GM23338 (cell line): Measurements from ENCODE around the gene CUX1. TPM values are rescaled to one million over a fixed set of nuclear protein-coding genes. Genes with fewer than 3 reads are reported as not detected.

Source experiments
- ATAC-seq: fragments of 200-7000 bp; cut with Tn5 transposase; 3 replicates; pipeline ENCODE4 v1.9.1; 2020
- DNase-seq: peaks from one replicate; pipeline ENCODE4 v3.0.0-alpha.2; 2015; ENCODE audit warnings: low spot score
- H2AFZ ChIP-seq: fragments of 200-600 bp; sonication (generic); 2 replicates; pipeline ENCODE4 v1.8.0; 2016; ENCODE audit warnings: antibody characterized with exemption, mild to moderate bottlenecking, moderate library complexity
- H3F3A ChIP-seq: fragments of 200-600 bp; sonication (generic); replicated peaks from 2 replicates; pipeline ENCODE4 v1.8.0; 2017; ENCODE audit warnings: antibody characterized with exemption, mixed run types, low read depth
- H3K27ac ChIP-seq: fragments of 200-600 bp; sonication (generic); 2 replicates; pipeline ENCODE4 v1.6.1; 2016; ENCODE audit warnings: low read depth
- H3K27me3 ChIP-seq: fragments of 200-600 bp; sonication (generic); 2 replicates; pipeline ENCODE4 v1.8.0; 2016; ENCODE audit warnings: mild to moderate bottlenecking, mixed run types, moderate library complexity; ENCODE audit not compliant: insufficient read depth
- H3K36me3 ChIP-seq: fragments of 200-600 bp; sonication (generic); 2 replicates; pipeline ENCODE4 v1.8.0; 2016; ENCODE audit warnings: mild to moderate bottlenecking; ENCODE audit not compliant: insufficient read depth
- H3K4me1 ChIP-seq: fragments of 200-600 bp; sonication (generic); 2 replicates; pipeline ENCODE4 v1.8.0; 2016; ENCODE audit warnings: mild to moderate bottlenecking, moderate library complexity; ENCODE audit not compliant: insufficient read depth
- H3K4me2 ChIP-seq: fragments of 200-600 bp; sonication (generic); 2 replicates; pipeline ENCODE4 v1.7.1; 2017; ENCODE audit warnings: mixed run types
- H3K4me3 ChIP-seq: fragments of 200-600 bp; sonication (generic); 2 replicates; pipeline ENCODE4 v1.6.1; 2016; ENCODE audit warnings: mixed run types
- H3K79me2 ChIP-seq: fragments of 200-600 bp; sonication (generic); replicated peaks from 2 replicates; pipeline ENCODE4 v1.8.0; 2017; ENCODE audit warnings: mild to moderate bottlenecking; ENCODE audit not compliant: insufficient read depth
- H3K9me2 ChIP-seq: fragments of 200-600 bp; sonication (generic); 2 replicates; pipeline ENCODE4 v1.8.0; 2017; ENCODE audit not compliant: insufficient read depth
- H4K20me1 ChIP-seq: fragments of 200-600 bp; sonication (generic); replicated peaks from 2 replicates; pipeline ENCODE4 v1.8.0; 2017; ENCODE audit warnings: mild to moderate bottlenecking; ENCODE audit not compliant: insufficient read depth
- H3K27ac Mint-ChIP-seq: 2 replicates; pipeline ENCODE4 v1.8.0; 2020; ENCODE audit warnings: inconsistent platforms, mild to moderate bottlenecking, moderate library complexity, mixed read lengths
- H3K27me3 Mint-ChIP-seq: 3 replicates; pipeline ENCODE4 v1.8.0; 2022; ENCODE audit warnings: low read depth, mild to moderate bottlenecking, moderate library complexity, mixed read lengths, inconsistent platforms; ENCODE audit not compliant: insufficient read depth, poor library complexity
- H3K36me3 Mint-ChIP-seq: 3 replicates; pipeline ENCODE4 v1.8.0; 2021; ENCODE audit warnings: low read depth, mild to moderate bottlenecking, inconsistent platforms, moderate library complexity, mixed read lengths
- H3K4me1 Mint-ChIP-seq: 3 replicates; pipeline ENCODE4 v1.8.0; 2020; ENCODE audit warnings: mild to moderate bottlenecking, inconsistent platforms, mixed read lengths
- H3K4me3 Mint-ChIP-seq: 3 replicates; pipeline ENCODE4 v1.8.0; 2021; ENCODE audit warnings: moderate library complexity, mild to moderate bottlenecking, inconsistent platforms, mixed read lengths
- H3K9me3 Mint-ChIP-seq: 3 replicates; pipeline ENCODE4 v1.8.0; 2020; ENCODE audit warnings: moderate library complexity, mild to moderate bottlenecking, inconsistent platforms, mixed read lengths
- CREB1 ChIP-seq: fragments of 250-450 bp; sonication (Bioruptor Pico); IDR thresholded peaks from 2 replicates; pipeline ENCODE4 v1.5.0; 2020; ENCODE audit warnings: low read depth, mild to moderate bottlenecking, moderate library complexity
- EZH2phosphoT487 ChIP-seq: fragments of 200-600 bp; sonication (generic); IDR thresholded peaks from one replicate; pipeline ENCODE4 v1.8.1; 2018; ENCODE audit warnings: antibody characterized with exemption; ENCODE audit not compliant: unreplicated experiment
- JUNB ChIP-seq: IDR thresholded peaks from one replicate; pipeline ENCODE4 v1.6.1; 2016; ENCODE audit warnings: antibody characterized with exemption; ENCODE audit not compliant: unreplicated experiment
- NANOG ChIP-seq: IDR thresholded peaks from 2 replicates; pipeline ENCODE4 v1.6.1; 2016; ENCODE audit warnings: antibody characterized with exemption, borderline replicate concordance
- POLR2AphosphoS5 ChIP-seq: IDR thresholded peaks from 2 replicates; pipeline ENCODE4 v1.6.1; 2016; ENCODE audit warnings: antibody characterized with exemption, low read depth
- STAT1 ChIP-seq: IDR thresholded peaks from one replicate; pipeline ENCODE4 v1.6.1; 2016; ENCODE audit warnings: antibody characterized with exemption; ENCODE audit not compliant: unreplicated experiment
- ZNF331 ChIP-seq: fragments of 250-450 bp; sonication (Bioruptor Pico); IDR thresholded peaks from 2 replicates; pipeline ENCODE4 v1.5.0; 2020; ENCODE audit warnings: low read depth, mild to moderate bottlenecking, moderate library complexity
- polyA plus RNA-seq: library from polyadenylated mRNA; unstranded; fragments of >200 nt; fragmentation: Nextera tagmentation; extraction: Ambion mirVana; gene quantifications from 2 replicates; pipeline ENCODE4 v1.2.1, GENCODE V29; 2016
- total RNA-seq: library from RNA; depleted of rRNA; stranded (reverse); fragments of >200 nt; shearing (Covaris generic); gene quantifications from 2 replicates; pipeline ENCODE4 v1.2.3, GENCODE V29; 2014
- TF ChIP-seq, protein P1 (sequence below), 2 experiments: fragments of 200-600 bp in 1 of 2; sonication (generic) in 1 of 2; conservative IDR thresholded peaks; 2 replicates each; pipeline versions ENCODE4 v1.5.1 to v1.6.1; 2016 to 2017; ENCODE audit warnings: antibody characterized with exemption in 2 of 2, low read depth in 2 of 2, mild to moderate bottlenecking in 2 of 2, moderate library complexity in 1 of 2
- TF ChIP-seq, protein P2 (sequence below): IDR thresholded peaks from one replicate; pipeline ENCODE4 v1.6.1; 2018; ENCODE audit warnings: antibody characterized with exemption; ENCODE audit not compliant: unreplicated experiment
- TF ChIP-seq, protein P3 (sequence below): fragments of 250-450 bp; sonication (Bioruptor Pico); IDR thresholded peaks from 2 replicates; pipeline ENCODE4 v1.5.0; 2020; ENCODE audit warnings: mild to moderate bottlenecking, moderate library complexity

CUX1 gene
- total and polyA plus RNA-seq, 2 experiments from 2014 or later, result 49.9 to 64.0 TPM

DNA sequence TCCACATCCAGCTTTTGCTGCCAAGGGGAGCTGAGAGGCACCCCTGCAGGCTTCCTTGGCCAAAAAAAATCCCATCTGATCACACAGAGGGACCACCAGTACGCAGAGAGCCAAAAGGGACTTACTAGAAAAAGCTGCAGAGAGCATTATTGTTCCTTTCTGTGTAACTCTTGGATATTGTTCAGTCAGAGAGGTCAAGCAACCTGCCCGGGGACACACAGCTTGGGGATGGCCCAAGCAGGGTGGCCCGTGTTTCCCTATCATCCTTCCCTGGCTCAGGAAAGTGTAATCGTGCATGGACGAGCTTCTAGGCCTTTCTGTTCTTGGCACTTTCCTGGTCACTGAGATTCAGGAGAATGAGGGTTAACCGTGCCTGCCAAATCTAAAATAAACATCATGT, 385.1 kb downstream of the CUX1 start (continued):
- TF ChIP-seq, protein P1, sequence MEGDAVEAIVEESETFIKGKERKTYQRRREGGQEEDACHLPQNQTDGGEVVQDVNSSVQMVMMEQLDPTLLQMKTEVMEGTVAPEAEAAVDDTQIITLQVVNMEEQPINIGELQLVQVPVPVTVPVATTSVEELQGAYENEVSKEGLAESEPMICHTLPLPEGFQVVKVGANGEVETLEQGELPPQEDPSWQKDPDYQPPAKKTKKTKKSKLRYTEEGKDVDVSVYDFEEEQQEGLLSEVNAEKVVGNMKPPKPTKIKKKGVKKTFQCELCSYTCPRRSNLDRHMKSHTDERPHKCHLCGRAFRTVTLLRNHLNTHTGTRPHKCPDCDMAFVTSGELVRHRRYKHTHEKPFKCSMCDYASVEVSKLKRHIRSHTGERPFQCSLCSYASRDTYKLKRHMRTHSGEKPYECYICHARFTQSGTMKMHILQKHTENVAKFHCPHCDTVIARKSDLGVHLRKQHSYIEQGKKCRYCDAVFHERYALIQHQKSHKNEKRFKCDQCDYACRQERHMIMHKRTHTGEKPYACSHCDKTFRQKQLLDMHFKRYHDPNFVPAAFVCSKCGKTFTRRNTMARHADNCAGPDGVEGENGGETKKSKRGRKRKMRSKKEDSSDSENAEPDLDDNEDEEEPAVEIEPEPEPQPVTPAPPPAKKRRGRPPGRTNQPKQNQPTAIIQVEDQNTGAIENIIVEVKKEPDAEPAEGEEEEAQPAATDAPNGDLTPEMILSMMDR (conservative IDR thresholded peaks at IDR 0.05; ENCODE audit: low read depth in 2 of 2), result no peak
- TF ChIP-seq POLR2AphosphoS5, result no peak
- no peak for TF ChIP-seq EZH2phosphoT487
- TF ChIP-seq, protein P2, sequence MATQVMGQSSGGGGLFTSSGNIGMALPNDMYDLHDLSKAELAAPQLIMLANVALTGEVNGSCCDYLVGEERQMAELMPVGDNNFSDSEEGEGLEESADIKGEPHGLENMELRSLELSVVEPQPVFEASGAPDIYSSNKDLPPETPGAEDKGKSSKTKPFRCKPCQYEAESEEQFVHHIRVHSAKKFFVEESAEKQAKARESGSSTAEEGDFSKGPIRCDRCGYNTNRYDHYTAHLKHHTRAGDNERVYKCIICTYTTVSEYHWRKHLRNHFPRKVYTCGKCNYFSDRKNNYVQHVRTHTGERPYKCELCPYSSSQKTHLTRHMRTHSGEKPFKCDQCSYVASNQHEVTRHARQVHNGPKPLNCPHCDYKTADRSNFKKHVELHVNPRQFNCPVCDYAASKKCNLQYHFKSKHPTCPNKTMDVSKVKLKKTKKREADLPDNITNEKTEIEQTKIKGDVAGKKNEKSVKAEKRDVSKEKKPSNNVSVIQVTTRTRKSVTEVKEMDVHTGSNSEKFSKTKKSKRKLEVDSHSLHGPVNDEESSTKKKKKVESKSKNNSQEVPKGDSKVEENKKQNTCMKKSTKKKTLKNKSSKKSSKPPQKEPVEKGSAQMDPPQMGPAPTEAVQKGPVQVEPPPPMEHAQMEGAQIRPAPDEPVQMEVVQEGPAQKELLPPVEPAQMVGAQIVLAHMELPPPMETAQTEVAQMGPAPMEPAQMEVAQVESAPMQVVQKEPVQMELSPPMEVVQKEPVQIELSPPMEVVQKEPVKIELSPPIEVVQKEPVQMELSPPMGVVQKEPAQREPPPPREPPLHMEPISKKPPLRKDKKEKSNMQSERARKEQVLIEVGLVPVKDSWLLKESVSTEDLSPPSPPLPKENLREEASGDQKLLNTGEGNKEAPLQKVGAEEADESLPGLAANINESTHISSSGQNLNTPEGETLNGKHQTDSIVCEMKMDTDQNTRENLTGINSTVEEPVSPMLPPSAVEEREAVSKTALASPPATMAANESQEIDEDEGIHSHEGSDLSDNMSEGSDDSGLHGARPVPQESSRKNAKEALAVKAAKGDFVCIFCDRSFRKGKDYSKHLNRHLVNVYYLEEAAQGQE, result no peak
- no peak for TF ChIP-seq STAT1
- TF ChIP-seq NANOG, result no peak
- TF ChIP-seq JUNB, result no peak

DNA sequence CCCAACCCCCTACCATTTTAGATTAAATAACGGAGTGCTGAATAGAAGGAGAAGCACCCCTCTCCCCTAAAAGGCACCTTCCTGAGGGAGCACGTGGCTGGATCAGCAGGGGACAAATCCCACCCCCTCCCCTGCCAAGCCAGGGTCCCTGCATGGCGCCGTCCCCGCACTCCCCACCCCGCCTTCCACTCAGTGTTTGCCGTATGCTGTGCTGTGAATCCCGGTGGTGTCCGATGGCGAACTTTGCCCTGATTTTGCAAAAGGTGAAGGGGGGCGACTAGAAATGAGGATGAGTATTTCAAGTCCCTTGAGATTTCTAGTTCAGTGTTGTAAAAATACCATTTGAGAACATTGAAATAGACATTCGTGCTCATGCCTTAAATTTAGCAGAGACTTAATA, 385.8 kb downstream of the CUX1 start:
- Histone ChIP-seq H3K79me2 (no peaks in the 10 kb centered on the region), H3K4me2 (no peak overlapping the region), H3K27me3 (no peaks in the 10 kb centered on the region), H4K20me1 (no peaks in the 10 kb centered on the region; the same call in none of the 2 replicates), H3K4me1 (no peaks in the 10 kb centered on the region), H3K27ac (no peak overlapping the region), H3K4me3 (no peak overlapping the region), H3K9me2 (no peaks in the 10 kb centered on the region), H3K36me3 (peaks cover 5% of the 10 kb centered on the region), H2AFZ (no peak overlapping the region), H3F3A (no peaks in the 10 kb centered on the region)
- no peaks in the 10 kb centered on the region for H3K27me3 Mint-ChIP-seq
- H3K4me3 Mint-ChIP-seq, result no peak overlapping the region
- no peak overlapping the region for H3K27ac Mint-ChIP-seq
- ATAC-seq, result no peak
- peaks cover 63% of the 10 kb centered on the region for H3K36me3 Mint-ChIP-seq
- H3K9me3 Mint-ChIP-seq, result no peaks in the 10 kb centered on the region
- DNase-seq, result no peak
- no peaks in the 10 kb centered on the region for H3K4me1 Mint-ChIP-seq
- TF ChIP-seq CREB1 (no peak), ZNF331 (no peak), STAT1 (no peak), NANOG (no peak), JUNB (no peak), EZH2phosphoT487 (no peak)
- TF ChIP-seq, protein P2, result no peak
- TF ChIP-seq, protein P3, sequence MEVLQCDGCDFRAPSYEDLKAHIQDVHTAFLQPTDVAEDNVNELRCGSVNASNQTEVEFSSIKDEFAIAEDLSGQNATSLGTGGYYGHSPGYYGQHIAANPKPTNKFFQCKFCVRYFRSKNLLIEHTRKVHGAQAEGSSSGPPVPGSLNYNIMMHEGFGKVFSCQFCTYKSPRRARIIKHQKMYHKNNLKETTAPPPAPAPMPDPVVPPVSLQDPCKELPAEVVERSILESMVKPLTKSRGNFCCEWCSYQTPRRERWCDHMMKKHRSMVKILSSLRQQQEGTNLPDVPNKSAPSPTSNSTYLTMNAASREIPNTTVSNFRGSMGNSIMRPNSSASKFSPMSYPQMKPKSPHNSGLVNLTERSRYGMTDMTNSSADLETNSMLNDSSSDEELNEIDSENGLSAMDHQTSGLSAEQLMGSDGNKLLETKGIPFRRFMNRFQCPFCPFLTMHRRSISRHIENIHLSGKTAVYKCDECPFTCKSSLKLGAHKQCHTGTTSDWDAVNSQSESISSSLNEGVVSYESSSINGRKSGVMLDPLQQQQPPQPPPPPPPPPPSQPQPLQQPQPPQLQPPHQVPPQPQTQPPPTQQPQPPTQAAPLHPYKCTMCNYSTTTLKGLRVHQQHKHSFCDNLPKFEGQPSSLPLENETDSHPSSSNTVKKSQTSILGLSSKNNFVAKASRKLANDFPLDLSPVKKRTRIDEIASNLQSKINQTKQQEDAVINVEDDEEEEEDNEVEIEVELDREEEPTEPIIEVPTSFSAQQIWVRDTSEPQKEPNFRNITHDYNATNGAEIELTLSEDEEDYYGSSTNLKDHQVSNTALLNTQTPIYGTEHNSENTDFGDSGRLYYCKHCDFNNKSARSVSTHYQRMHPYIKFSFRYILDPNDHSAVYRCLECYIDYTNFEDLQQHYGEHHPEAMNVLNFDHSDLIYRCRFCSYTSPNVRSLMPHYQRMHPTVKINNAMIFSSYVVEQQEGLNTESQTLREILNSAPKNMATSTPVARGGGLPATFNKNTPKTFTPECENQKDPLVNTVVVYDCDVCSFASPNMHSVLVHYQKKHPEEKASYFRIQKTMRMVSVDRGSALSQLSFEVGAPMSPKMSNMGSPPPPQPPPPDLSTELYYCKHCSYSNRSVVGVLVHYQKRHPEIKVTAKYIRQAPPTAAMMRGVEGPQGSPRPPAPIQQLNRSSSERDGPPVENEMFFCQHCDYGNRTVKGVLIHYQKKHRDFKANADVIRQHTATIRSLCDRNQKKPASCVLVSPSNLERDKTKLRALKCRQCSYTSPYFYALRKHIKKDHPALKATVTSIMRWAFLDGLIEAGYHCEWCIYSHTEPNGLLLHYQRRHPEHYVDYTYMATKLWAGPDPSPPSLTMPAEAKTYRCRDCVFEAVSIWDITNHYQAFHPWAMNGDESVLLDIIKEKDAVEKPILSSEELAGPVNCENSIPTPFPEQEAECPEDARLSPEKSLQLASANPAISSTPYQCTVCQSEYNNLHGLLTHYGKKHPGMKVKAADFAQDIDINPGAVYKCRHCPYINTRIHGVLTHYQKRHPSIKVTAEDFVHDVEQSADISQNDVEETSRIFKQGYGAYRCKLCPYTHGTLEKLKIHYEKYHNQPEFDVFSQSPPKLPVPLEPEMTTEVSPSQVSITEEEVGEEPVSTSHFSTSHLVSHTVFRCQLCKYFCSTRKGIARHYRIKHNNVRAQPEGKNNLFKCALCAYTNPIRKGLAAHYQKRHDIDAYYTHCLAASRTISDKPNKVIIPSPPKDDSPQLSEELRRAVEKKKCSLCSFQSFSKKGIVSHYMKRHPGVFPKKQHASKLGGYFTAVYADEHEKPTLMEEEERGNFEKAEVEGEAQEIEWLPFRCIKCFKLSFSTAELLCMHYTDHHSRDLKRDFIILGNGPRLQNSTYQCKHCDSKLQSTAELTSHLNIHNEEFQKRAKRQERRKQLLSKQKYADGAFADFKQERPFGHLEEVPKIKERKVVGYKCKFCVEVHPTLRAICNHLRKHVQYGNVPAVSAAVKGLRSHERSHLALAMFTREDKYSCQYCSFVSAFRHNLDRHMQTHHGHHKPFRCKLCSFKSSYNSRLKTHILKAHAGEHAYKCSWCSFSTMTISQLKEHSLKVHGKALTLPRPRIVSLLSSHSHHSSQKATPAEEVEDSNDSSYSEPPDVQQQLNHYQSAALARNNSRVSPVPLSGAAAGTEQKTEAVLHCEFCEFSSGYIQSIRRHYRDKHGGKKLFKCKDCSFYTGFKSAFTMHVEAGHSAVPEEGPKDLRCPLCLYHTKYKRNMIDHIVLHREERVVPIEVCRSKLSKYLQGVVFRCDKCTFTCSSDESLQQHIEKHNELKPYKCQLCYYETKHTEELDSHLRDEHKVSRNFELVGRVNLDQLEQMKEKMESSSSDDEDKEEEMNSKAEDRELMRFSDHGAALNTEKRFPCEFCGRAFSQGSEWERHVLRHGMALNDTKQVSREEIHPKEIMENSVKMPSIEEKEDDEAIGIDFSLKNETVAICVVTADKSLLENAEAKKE (CRISPR knock-in tag), result no peak
